Fibroblast of skin of left quadriceps (primary cell): ENCODE results near the gene JDP2.
"Not testable (repeated sequence)": the region's sequence is repeated elsewhere in the genome, so short reads cannot be mapped to it uniquely, and the experiment has no call there.

Source experiments
- DNase-seq, 2 experiments: peaks; one replicate each; pipeline ENCODE4 v3.0.0-alpha.2; 2013; ENCODE audit warnings: low read depth in 2 of 2

The JDP2 gene

DNA sequence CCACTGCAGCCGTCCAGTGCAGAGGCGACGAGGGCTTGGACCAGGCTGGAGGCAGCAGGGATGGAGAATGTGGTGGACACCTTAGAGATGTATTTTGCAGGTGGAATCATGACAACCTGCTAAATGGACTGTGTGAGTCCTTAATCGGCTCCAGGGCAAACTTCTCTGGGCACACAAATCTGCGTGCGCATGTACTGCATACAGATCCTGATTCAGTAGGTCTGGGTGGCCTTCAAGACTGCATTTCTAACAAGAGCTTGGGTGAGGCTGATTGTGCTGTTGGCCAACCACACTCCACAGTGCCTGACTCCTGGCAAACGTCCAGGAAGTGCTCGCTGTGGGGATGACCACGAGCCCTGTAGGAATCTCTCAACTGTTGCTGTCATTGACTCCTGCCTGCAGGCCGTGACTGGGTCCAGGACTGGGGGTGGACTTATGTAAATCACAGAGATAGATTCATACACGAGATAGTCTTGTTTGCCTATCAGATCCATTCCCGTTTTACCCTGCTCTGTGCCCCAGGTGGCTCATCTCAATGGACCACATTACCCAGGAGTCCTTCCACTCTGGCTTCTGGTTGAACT is 27.2 kb downstream of the JDP2 start:
- DNase-seq = peak in 1 of 2 experiments; percentile 39

- DNase-seq = no peak
Measured at GRCh38 chr14:75456069-75456996, 28.5 kb downstream of the JDP2 start.

DNA sequence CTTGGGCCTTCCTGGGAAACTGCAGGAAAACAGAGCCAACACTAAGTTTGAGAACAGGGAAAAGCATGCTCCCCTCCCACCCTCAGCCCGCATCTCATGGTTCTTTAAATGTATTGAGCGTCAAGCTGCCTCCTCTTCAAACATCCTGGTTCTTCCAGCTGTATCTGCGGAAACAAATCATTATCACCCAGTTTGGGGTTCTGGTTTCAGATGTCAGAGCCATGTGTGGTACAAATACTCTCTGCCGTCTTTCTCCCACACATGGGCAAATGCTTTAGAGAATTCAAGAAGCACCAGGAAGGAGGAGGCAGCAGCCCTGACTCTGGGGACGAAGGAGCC is 29.1 kb downstream of the JDP2 start:
- DNase-seq = no peak

DNA sequence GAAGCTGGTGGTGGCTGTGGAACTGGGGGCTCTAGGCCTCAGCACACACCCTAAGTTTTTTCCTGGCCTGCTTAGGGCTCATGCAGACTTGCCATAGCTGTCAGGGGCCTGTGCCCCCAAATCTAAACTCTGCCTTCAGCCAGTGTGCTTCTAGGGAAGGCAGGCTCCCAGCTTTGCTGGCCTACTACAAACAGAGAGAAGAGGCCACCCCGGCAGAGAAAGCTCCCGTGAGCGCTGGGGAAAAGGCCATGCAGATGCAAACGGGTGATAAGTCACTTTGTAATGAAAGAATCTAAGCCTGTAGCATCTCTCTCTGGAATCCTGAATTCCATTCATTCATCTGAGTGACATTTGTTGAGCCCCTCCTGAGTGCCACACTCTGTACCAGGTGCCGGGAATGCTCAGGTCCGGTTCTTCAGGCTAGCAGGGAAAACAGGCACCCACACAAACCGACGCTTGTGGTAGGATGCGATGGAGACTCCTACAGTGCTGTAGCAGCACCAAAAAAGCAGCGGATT is 29.9 kb downstream of the JDP2 start:
- DNase-seq = no peak

DNA sequence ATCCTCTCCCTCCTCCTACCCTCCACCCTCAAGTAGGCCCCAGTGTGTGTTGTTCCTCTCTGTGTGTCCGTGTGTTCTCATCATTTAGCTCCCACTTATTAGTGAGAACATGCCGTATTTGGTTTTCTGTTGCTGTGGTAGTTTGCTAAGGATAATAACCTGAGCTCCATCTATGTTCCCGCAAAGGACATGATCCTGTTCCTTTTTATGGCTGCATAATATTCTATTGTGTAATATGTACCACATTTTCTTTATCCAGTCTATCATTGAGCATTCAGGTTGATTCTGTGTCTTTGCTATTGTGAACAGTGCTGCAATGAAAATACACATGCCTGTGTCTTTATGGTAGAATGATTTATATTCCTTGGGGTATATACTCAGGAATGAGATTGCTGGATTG is 30.5 kb downstream of the JDP2 start:
- no peak for DNase-seq

DNA sequence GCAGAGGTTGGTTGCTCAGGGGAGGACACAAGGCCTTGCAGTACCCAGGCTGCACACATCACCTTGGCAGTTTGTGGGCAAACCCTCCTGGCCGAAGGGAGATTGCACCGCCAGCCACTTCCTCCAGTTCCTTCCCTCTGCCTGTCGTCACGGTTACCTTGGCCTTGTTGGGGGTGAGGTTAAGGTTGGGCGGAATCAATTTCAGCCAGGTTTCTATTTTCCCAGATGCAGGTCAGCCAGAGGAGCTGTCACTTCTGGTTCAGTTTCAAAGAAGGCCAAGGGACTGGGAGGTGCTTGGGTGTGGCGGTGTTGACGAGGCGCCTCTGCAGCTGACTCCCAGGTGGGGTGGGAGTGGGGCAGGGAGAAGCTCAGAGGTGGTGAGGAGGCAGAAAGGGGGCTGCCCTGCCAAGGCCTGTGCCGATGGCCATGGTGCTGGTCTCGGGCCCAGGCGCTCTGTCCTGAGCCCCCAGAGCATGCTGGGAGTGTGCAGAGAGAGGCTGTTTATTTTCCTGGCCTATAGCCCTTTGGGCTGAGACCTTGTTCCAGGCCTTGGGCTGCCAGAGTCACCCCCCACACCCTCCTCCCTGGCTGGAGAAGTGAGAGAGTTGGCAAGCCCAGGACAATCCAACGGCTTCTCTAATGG is 31.4 kb downstream of the JDP2 start:
- DNase-seq = no peak

- DNase-seq = no peak
Measured at GRCh38 chr14:75459791-75460190, 32.0 kb downstream of the JDP2 start.

DNA sequence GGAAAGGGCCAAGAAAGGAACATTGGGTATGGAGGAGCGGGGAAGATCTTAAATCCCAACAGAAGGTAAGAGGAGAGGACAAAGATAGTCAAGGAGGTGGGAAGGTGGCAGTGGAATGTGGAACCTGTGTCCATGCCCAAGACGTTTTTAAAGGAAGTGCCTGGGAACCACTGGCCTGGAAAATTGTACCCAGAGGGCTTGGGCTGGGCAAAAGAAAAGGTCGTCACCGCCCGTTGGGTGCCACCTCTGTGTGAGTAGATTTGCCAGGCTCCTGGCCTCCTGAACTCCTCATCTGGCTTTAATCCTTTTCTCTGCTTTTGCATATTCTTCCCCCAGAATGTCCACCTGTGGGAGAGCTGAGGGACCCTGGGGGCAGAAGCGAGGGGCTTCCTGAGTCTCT is 32.6 kb downstream of the JDP2 start:
- no peak for DNase-seq

DNA sequence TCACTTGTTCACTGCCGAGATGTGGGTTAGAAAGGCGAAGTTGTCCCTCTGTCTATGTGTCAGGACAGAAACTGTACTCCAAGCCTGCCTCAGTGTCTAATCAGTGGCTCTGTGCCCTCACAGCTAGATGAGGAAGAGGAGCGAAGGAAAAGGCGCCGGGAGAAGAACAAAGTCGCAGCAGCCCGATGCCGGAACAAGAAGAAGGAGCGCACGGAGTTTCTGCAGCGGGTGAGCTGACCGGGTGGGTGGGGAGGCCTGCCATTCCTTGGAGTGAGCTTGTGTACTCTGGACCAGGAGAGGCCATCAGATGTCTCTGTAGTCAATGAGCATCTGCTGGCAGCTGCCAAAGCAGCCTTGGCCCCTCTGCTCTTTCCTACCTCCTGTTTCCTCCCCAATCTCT is 33.5 kb downstream of the JDP2 start:
- DNase-seq = no peak

DNA sequence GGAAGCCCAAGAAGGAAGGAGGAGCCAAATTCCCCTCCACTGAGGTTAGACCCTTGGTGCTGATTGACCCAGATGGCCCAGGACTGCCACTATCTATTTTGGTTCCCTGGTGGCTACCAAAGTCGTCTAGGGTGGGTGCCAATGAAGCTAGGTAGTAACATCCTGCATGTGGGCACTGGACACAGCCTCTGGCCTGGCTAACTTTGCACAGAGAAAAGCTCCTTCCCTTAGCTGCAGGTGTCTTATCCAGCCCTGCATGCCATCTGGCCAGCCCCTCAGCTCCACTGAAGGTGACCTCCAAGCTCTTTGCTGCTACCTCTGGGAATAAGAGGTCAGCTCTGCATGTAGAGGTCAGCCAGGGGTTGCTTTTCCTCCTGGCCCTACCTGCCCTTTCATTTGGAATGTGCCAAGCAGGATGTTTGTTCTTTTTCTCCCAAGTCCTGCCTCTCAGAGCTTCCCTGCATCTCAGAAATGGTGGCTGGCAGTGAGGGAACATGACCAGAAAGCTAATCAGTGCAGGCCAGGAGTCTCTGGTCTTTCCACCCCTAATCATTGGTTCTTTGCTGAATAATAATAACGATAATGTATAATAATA is 34.0 kb downstream of the JDP2 start:
- DNase-seq = no peak

GRCh38 chr14:75464626-75465025 is 36.8 kb downstream of the JDP2 start:
- no peak for DNase-seq

DNA sequence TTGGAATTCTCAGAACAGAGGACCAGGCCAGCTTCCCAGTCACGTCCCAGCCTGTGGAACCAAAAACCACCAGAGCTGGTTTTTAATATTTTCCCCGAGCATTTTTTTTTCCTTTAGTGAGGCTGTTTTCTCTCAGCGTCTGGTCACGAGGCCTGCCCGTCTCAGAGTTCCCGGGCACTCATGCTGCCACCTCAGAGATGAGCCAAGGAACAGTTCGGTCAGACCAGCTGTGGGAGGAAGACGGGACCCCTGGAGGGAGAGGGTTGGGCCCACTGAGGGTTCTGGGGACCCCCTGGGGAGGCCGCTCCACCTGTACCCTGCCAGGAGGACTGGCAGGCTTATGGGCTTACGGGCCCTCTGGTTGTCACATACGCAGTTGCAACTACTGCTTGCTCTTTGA is 39.9 kb downstream of the JDP2 start:
- no peak for DNase-seq

DNA sequence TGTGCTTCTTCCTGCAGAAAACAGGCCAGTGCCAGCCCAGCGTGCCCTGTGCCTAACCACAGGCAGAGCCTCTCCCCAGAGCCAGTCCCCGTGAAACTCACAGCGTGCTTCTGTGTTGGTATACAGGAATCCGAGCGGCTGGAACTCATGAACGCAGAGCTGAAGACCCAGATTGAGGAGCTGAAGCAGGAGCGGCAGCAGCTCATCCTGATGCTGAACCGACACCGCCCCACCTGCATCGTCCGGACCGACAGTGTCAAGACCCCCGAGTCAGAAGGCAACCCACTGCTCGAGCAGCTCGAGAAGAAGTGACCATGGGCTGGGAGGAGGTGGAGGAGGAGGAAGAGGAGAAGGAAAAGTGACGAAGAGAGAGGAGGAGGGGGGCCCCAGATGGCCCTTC is 41.3 kb downstream of the JDP2 start:
- DNase-seq = no peak

DNA sequence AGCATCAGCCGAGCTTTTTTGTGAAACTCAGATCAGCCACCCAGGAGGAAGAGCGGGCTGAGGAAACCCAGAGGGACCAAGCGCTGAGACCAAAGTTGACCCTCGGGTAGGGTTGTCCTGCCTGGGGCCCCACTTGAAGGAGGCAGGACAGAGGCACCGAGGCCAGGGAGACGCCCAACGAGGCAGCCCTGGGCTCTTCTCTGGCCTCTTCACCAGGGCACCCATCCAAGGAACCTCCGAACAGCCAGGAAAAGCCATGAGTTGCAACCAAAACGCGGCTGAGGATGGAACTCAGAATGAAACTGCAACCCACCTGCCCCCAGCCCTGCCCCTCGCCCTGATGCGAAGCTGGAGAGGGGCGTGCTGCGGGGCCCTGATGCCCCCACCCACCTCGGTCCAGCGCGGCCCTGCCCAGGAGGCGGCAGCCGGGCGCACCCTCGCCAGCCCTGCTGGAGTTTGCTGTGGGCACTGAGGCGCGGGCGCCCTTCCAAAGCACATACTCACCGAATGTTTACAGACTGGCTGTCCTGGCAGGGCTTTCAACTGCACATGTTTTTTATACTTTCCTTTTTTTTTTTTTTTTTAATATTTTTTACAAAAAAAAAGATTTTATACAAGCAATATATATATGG is 41.9 kb downstream of the JDP2 start:
- DNase-seq = no peak

DNA sequence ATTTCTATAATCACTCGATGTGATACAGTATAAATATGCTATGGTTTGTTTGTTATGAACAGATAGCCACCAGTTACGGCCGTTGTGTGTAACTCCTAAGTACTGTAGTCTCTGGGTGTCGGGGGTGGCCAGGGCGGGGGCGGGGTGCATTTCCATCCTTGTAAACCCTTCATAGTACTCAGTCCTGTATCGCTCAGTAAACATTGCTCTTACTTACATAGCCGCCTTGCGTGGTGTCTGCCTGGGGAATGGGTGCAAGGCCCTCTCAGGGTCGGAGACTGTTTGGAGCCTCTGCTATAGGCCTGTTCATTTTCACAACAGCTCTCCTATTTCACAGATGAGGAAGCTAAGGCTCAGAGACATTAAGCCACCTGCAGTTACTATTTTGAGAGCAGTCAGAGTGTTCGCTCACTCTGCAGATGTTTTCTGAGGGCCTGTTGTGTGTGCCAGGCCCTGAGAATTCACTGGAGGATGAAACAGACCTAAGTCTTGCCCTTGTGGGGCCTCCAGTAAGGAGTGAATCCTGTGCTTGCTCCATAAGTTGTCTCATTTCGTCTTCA is 42.5 kb downstream of the JDP2 start:
- no peak for DNase-seq

DNA sequence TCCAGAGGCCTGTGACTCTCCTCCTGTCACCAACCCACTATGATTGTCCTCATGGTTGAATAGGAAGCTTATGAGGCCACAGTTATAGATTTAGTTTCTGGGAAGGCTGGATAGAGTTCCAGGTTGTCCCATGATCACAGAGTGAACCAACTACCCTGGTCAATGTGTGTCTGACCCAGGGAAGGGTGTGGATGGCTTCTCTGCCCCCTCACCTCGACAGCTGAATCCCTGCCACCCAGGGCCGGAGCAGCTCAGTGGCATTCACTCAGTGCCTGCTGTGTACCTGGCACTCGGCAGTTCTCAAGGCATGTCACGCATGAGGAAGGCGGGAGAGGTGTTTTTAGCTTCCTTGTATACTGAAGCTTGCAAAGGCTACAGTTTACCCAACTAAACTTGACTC is 43.2 kb downstream of the JDP2 start:
- DNase-seq = no peak

- not testable (repeated sequence) for DNase-seq
Measured at GRCh38 chr14:75474127-75474526, 46.3 kb downstream of the JDP2 start.

- peak in 1 of 2 experiments; percentile 3 for DNase-seq
Measured at GRCh38 chr14:75476274-75476995, 48.6 kb downstream of the JDP2 start.

DNA sequence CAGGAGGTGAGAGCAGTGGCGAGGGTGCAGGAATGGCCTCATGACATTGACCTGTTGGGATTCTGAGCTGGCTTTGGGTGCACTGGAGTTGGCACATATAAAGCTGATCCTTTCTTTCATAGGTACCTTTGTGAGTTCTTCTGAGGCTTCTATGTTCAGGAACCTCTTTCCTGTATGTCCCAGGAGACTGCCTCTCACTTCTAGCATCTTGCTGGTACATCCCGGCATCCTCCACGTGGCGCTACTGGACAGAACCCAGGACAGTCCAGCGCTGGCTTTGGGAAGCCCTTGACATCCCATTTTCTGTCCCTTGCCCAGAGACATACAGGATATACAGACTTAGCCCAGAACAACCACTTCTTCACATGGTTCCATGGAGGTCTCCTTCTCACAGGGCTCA is 50.1 kb downstream of the JDP2 start:
- no peak for DNase-seq

DNA sequence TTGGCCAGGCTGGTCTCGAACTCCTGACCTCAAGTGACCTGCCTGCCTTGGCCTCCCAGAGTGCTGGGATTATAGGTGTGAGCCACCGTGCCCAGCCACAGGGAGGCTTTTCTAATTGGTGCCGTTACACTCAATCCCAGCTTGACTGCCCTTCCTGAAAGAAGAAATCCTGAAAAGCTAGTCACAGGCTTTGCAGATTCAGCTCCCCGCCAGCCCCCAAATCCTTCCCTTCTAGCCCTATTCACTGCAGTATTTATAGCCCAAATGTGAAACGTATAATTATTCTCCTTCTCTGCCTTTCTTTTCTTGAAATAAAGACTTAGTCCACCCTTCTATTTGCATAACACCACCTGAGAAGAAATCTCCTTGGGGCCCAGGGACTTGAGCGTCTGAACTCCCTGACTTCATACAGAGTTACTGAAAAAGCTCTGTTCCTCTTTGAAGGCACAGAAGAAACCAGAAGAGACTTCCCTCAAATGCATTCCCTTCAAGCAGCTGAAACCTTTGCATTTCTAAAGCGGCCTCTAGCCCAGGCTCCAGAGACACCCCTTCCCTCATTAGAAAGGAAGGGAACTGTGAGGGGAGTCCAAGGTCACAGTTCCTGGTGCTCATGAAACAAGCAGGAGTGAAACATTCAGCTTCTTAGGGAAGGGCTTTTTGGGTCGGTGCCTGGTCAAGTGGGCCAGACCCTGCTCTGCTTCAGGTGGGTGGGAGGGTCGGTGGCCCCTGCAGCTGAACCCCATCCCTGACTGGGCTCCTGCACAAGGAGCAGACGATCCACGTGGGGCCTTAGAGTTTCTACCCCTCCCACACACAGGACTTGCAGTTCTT is 52.2 kb downstream of the JDP2 start:
- DNase-seq = no peak
